Mesangial cell (primary cell): ENCODE measurements around the gene JOSD1. TPM values are rescaled to one million over a fixed set of nuclear protein-coding genes. Genes with fewer than 3 reads are reported as not detected.

Experiments
- total RNA-seq: library from RNA; depleted of rRNA; stranded (reverse); fragments of >200 nt; gene quantifications from 2 replicates; pipeline ENCODE4 v1.2.3, GENCODE V29; 2015

The JOSD1 gene
- 66.0 and 76.3 TPM in 2 replicates for total RNA-seq

DNA sequence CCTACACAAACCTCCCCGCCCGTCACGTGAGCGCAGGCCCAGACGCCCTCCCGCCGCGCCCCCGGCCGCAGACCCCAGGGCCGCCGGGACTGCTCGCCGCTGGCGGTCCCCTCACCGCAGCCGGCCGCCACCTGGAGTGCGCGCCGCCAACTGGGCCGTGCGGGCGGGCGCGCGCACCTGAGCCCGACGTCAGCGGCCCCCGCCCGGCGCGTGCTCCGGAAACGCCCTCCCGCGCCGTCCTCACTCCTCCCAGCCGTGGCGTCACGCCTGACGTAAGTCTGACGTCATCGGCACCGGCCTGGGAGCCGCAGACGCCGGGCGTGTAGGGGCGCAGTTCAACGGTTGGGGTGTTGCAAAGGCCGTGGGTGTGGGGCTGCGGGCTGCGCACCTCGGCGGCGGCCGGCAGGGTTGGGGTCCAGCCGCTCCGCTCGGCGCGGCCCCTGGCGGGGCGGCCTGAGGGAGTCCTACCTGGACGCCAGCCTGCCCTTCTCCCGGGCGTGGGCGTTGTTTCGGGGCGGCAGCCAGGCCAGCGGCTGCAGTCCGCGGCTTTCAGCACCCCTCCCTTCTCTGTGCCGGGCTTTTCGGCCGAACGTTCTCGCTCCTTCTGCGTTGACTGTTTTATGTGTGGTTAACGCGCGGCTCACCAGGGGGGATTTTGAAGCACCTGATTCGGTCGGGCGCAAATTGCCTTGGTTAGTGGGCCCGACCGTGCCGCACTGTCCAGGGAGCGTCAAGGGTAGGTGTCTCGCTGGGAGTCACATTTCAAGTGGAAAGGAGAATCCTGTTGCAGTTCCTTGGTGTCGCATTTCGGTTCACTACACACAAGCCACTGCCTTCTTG, at the start of gene JOSD1:
Gene JOSD1 (minus strand): TSS at position 155 of the 840 bp plus-strand sequence. CDS start 956 bp downstream, outside the sequence.

DNA sequence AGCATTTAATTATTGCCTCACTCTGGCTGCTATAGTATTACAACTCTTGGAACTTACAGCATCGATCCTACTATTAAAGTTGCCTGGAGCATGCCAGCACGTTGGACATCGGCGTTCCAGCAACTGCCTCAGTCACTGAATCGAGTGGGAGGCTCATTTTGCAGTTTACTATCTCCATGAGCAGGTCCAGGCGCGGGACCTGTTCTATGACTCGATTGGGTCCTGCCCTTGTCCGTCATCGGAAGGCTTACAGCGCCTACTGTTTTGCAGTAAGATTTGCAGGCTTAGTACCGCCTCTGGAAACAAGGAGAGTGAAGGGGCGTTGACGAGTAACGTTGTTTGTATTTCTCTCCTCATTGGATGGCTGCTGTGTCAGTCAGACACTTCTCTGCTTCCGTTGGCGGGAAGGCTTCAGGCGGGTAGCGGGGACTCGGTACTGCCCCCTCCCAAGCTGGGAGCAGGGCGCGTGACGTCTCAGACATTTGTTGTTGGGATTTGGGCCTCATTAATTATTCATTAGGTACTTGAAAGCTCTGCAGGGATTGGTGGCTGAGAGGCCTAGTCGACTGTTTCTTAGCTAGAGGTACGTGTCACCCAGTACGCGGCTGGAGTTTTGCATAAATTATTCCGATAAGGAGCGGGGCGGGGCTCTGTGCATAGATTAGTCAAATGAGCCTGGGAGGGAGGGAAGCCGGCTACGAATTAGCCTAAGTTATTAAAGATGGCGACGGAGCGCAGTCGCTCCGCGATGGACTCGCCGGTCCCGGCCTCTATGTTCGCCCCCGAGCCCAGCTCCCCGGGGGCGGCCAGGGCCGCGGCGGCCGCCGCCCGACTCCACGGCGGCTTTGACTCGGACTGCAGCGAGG, 4.7 kb upstream of the JOSD1 start, which contains the start of gene GTPBP1:
Gene GTPBP1 (plus strand): TSS at position 710 of the 866 bp plus-strand sequence. CDS start 12 bp downstream, at position 722.

DNA sequence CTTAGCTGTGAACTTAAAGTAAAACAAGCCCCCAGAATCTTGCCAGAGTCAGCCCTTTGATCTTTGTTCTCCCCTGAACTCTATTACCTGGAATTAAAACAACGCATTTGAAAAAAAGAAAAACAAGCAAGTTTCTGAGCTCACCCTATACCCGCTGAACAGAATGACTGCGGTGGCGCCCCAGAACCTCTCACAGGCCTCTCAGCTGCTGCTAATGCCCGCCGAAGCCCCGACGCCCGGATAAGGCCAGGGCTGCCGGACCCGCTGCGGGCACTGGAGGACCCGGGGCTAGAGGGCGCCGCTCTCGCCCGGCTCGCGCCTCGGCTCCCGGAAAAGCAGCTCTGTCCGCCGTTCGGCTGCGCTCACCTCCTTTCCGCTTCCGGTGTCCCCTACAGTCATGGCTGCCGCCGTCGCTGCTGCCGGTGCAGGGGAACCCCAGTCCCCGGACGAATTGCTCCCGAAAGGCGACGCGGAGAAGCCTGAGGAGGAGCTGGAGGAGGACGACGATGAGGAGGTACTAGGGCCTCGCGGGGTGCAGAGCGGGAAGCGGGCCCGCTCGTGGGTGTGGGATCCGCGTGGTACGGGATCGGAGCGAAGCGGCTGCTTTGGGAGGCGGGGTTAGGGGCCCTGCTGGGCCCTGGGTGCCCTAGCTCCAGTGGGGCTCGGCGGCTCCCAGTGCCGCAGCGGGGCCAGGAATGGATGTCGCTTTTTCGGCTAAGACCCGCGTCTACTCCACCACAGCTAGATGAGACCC, 19.0 kb downstream of the JOSD1 start, which contains the start of gene TOMM22:
Gene TOMM22 (plus strand): TSS at position 376 of the 754 bp plus-strand sequence. CDS start 22 bp downstream, at position 398.

DNA sequence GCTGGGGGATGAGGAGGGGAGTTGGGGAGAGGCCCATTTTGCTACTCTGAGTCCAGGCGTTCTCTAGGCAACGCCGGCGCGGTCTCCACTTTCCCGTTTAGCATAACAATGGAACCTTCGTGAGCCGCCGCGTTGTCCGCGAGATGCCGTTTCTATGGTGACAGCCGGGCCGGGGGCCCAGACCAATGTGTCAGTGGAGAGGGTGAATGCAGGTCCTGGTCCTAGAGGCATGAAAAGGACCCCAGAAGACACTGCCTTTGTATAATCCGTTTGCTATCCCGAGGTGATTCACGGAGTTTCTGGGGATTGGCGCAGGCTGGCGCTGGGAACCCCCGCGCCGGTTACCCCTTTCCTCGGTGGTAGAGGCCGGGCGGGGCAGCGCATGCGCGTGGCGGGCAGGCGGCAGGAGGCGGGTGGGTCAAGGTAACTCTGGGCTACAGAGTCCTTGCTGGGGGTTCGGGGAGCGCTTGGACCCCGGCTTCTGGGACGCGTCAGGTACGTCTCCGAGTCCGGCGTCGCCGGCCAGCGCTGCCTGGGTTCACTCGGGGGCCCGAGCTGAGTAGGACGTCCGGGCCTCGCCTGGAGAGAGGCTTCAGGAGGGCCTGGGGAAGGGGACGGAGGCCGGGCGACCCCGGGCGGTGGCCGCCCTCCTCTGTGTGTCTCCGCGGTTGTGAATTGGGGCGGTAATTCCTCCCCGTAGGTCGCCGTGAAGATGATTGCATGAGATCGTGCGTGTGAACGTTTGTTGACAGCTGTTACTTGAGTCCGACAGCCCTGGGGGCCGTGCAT, 44.3 kb downstream of the JOSD1 start, which contains the start of the genes CBY1 and FAM227A:
Gene CBY1 (plus strand): TSS at position 383 of the 789 bp plus-strand sequence. CDS start 11,417 bp downstream, outside the sequence.
Gene FAM227A (minus strand): TSS at position 137 of the 789 bp plus-strand sequence. CDS start 6,224 bp downstream, outside the sequence.

Other genes starting within 250 kb of the JOSD1 start
- 1.0 TPM in 1 of 2 replicates, not detected in the other for gene KCNJ4, start 245.7 kb downstream of the JOSD1 start, total RNA-seq
- 64.2 and 64.9 TPM in 2 replicates for gene KDELR3, start 232.8 kb downstream of the JOSD1 start, total RNA-seq
- gene DDX17, start 194.6 kb downstream of the JOSD1 start, total RNA-seq = 578 and 1,080 TPM in 2 replicates
- gene DMC1, start 130.8 kb downstream of the JOSD1 start, total RNA-seq = 0.25 and 0.98 TPM in 2 replicates
- gene FAM227A, start 44.6 kb downstream of the JOSD1 start, total RNA-seq = 0.65 and 3.9 TPM in 2 replicates
- 17.8 and 18.6 TPM in 2 replicates for gene CBY1, start 44.3 kb downstream of the JOSD1 start, total RNA-seq
- gene TOMM22, start 19.0 kb downstream of the JOSD1 start, total RNA-seq = 36.4 and 66.8 TPM in 2 replicates
- gene GTPBP1, start 5.0 kb upstream of the JOSD1 start, total RNA-seq = 29.8 and 33.0 TPM in 2 replicates
- gene SUN2, start 55.1 kb upstream of the JOSD1 start, total RNA-seq = 75.7 and 111 TPM in 2 replicates
- gene DNAL4, start 93.2 kb upstream of the JOSD1 start, total RNA-seq = 13.7 and 29.3 TPM in 2 replicates
- 2.3 and 5.6 TPM in 2 replicates for gene NPTXR, start 143.1 kb upstream of the JOSD1 start, total RNA-seq
- 46.4 and 76.9 TPM in 2 replicates for gene CBX6, start 171.3 kb upstream of the JOSD1 start, total RNA-seq